HEK293 (cell line): ENCODE results near the gene ROBO4.

Source experiments
- KLF16 ChIP-seq: fragments of 450-650 bp; formaldehyde crosslinking; IDR thresholded peaks from 2 replicates; pipeline ENCODE4 v1.5.1; 2017; ENCODE audit warnings: missing biosample characterization, missing genetic modification characterization
- SETDB1 ChIP-seq: IDR thresholded peaks from one replicate; pipeline ENCODE4 v1.6.1; 2017; ENCODE audit warnings: mild to moderate bottlenecking, low read length, moderate library complexity, mixed read lengths; ENCODE audit not compliant: insufficient read length
- WT1 ChIP-seq: fragments of 450-650 bp; formaldehyde crosslinking; IDR thresholded peaks from 2 replicates; pipeline ENCODE4 v1.5.1; 2016; ENCODE audit warnings: missing biosample characterization, missing genetic modification characterization
- ZBTB17 ChIP-seq: fragments of 450-650 bp; formaldehyde crosslinking; IDR thresholded peaks from 2 replicates; pipeline ENCODE4 v1.5.1; 2016; ENCODE audit warnings: missing biosample characterization, missing genetic modification characterization
- ZBTB8A ChIP-seq: fragments of 450-650 bp; formaldehyde crosslinking; IDR thresholded peaks from 2 replicates; pipeline ENCODE4 v1.5.1; 2016; ENCODE audit warnings: missing biosample characterization, missing genetic modification characterization
- ZNF132 ChIP-seq: fragments of 450-650 bp; formaldehyde crosslinking; IDR thresholded peaks from 2 replicates; pipeline ENCODE4 v1.5.1; 2017; ENCODE audit warnings: missing biosample characterization, missing genetic modification characterization, borderline replicate concordance
- ZNF16 ChIP-seq: fragments of 450-650 bp; formaldehyde crosslinking; IDR thresholded peaks from 2 replicates; pipeline ENCODE4 v1.5.1; 2016; ENCODE audit warnings: low read depth, missing biosample characterization, missing genetic modification characterization
- ZNF174 ChIP-seq: fragments of 450-650 bp; formaldehyde crosslinking; IDR thresholded peaks from 2 replicates; pipeline ENCODE4 v1.5.0; 2017; ENCODE audit warnings: missing biosample characterization, mild to moderate bottlenecking, missing genetic modification characterization
- ZNF184 ChIP-seq: fragments of 450-650 bp; IDR thresholded peaks from 2 replicates; pipeline ENCODE4 v1.5.1; 2018; ENCODE audit warnings: missing biosample characterization, mild to moderate bottlenecking, missing genetic modification characterization
- ZNF223 ChIP-seq: fragments of 450-650 bp; formaldehyde crosslinking; IDR thresholded peaks from 2 replicates; pipeline ENCODE4 v1.5.1; 2016; ENCODE audit warnings: missing biosample characterization, missing genetic modification characterization
- ZNF24 ChIP-seq: fragments of 450-650 bp; formaldehyde crosslinking; IDR thresholded peaks from 2 replicates; pipeline ENCODE4 v1.5.1; 2016; ENCODE audit warnings: missing biosample characterization, missing genetic modification characterization
- ZNF324 ChIP-seq: fragments of 450-650 bp; formaldehyde crosslinking; IDR thresholded peaks from 2 replicates; pipeline ENCODE4 v1.5.1; 2016; ENCODE audit warnings: missing biosample characterization, missing genetic modification characterization
- ZNF404 ChIP-seq: fragments of 450-650 bp; formaldehyde crosslinking; IDR thresholded peaks from 2 replicates; pipeline ENCODE4 v1.5.1; 2017; ENCODE audit warnings: missing biosample characterization, missing genetic modification characterization
- ZNF501 ChIP-seq: fragments of 450-650 bp; formaldehyde crosslinking; IDR thresholded peaks from 2 replicates; pipeline ENCODE4 v1.5.1; 2016; ENCODE audit warnings: missing biosample characterization, missing genetic modification characterization
- ZNF529 ChIP-seq: fragments of 450-650 bp; formaldehyde crosslinking; IDR thresholded peaks from 2 replicates; pipeline ENCODE4 v1.5.1; 2017; ENCODE audit warnings: missing genetic modification characterization, missing biosample characterization; ENCODE audit not compliant: insufficient replicate concordance
- ZNF555 ChIP-seq: fragments of 450-650 bp; formaldehyde crosslinking; conservative IDR thresholded peaks from 2 replicates; pipeline ENCODE4 v1.5.1; 2017; ENCODE audit warnings: missing biosample characterization, mild to moderate bottlenecking, missing genetic modification characterization, inconsistent platforms
- ZNF626 ChIP-seq: fragments of 450-650 bp; sonication (Bioruptor Pico); formaldehyde crosslinking; IDR thresholded peaks from 2 replicates; pipeline ENCODE4 v1.5.1; 2018; ENCODE audit warnings: missing biosample characterization, missing genetic modification characterization, inconsistent platforms
- ZNF777 ChIP-seq: fragments of 450-650 bp; formaldehyde crosslinking; IDR thresholded peaks from 2 replicates; pipeline ENCODE4 v1.5.1; 2017; ENCODE audit warnings: missing biosample characterization, missing genetic modification characterization, borderline replicate concordance
- ZSCAN23 ChIP-seq: fragments of 450-650 bp; formaldehyde crosslinking; IDR thresholded peaks from 2 replicates; pipeline ENCODE4 v1.5.1; 2016; ENCODE audit warnings: missing biosample characterization, missing genetic modification characterization
- TF ChIP-seq, protein P1 (sequence below): fragments of 450-650 bp; formaldehyde crosslinking; IDR thresholded peaks from 2 replicates; pipeline ENCODE4 v1.5.1; 2017; ENCODE audit warnings: missing biosample characterization, missing genetic modification characterization
- TF ChIP-seq, protein P2 (sequence below): fragments of 450-650 bp; formaldehyde crosslinking; IDR thresholded peaks from 2 replicates; pipeline ENCODE4 v1.5.1; 2016; ENCODE audit warnings: missing biosample characterization, missing genetic modification characterization, borderline replicate concordance
- TF ChIP-seq, protein P3 (sequence below): fragments of 450-650 bp; formaldehyde crosslinking; IDR thresholded peaks from 2 replicates; pipeline ENCODE4 v1.5.1; 2017; ENCODE audit warnings: missing biosample characterization, missing genetic modification characterization
- TF ChIP-seq, protein P4 (sequence below): fragments of 450-650 bp; formaldehyde crosslinking; IDR thresholded peaks from 2 replicates; pipeline ENCODE4 v1.5.1; 2016; ENCODE audit warnings: missing biosample characterization, missing genetic modification characterization
- TF ChIP-seq, protein P5 (sequence below): fragments of 450-650 bp; formaldehyde crosslinking; IDR thresholded peaks from 2 replicates; pipeline ENCODE4 v1.5.1; 2016; ENCODE audit warnings: missing biosample characterization, missing genetic modification characterization, low read depth
- TF ChIP-seq, protein P6 (sequence below): fragments of 450-650 bp; formaldehyde crosslinking; IDR thresholded peaks from 2 replicates; pipeline ENCODE4 v1.5.1; 2016; ENCODE audit warnings: missing biosample characterization, missing genetic modification characterization

ROBO4 gene

DNA sequence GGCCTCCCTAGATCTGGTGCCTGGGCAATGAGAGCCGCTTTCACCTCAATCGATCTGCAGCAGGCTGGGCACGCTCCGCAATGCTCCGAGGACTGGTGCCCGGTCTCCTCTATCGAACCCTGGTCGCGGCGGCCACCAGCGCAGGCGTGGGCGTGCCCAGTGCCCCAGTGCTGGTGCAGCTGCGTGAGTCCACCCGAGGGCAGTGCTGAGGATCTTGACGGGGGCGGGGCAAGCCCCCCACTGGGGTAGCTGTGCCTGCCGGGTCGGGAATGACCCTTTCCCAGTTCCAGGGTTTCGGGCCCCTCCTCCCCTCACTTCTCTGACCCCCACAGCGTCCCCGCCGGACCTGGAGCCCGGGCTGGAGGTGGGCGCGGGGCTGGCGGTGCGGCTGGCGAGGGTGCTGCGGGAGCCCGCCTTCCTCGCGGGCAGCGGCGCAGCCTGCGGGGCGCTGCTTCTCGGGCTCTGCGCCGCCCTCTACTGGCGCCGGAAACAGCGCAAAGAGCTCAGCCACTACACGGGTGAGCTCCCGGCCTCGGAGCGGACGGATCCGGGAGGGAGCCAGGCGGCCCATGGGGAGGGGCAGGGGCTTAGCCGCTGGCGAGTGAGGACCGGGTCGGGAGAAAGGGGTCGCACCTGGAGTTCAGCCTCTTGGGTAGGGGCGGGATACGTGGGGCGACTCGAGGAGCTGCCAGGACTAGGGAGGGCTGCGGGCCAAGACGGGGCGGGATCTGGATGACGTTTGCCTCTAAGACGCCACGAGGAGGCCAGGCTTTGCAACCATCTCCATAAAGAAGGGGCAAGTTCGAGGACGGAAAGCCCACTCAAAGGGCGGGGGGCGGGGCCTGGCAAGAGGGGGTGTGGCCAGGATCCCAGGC lies 21.5 kb downstream of the ROBO4 start (continued):
- TF ChIP-seq, protein P1, sequence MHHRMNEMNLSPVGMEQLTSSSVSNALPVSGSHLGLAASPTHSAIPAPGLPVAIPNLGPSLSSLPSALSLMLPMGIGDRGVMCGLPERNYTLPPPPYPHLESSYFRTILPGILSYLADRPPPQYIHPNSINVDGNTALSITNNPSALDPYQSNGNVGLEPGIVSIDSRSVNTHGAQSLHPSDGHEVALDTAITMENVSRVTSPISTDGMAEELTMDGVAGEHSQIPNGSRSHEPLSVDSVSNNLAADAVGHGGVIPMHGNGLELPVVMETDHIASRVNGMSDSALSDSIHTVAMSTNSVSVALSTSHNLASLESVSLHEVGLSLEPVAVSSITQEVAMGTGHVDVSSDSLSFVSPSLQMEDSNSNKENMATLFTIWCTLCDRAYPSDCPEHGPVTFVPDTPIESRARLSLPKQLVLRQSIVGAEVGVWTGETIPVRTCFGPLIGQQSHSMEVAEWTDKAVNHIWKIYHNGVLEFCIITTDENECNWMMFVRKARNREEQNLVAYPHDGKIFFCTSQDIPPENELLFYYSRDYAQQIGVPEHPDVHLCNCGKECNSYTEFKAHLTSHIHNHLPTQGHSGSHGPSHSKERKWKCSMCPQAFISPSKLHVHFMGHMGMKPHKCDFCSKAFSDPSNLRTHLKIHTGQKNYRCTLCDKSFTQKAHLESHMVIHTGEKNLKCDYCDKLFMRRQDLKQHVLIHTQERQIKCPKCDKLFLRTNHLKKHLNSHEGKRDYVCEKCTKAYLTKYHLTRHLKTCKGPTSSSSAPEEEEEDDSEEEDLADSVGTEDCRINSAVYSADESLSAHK (tag by site-specific recombination): no peak
- TF ChIP-seq ZNF777 (tag by site-specific recombination) (peak; percentile 37; the same call in 1 of the 2 replicates), ZNF24 (tag by site-specific recombination) (no peak), SETDB1 (no peak), ZNF223 (tag by site-specific recombination) (no peak), ZNF626 (tag by site-specific recombination) (no peak), ZNF184 (tag by site-specific recombination) (no peak), ZNF16 (tag by site-specific recombination) (no peak), ZSCAN23 (tag by site-specific recombination) (no peak), ZNF555 (tag by site-specific recombination) (no peak), ZNF529 (no peak), ZNF324 (tag by site-specific recombination) (peak; percentile 80; the same call in 1 of the 2 replicates), ZNF404 (no peak), ZBTB8A (tag by site-specific recombination) (peak; percentile 98), KLF16 (tag by site-specific recombination) (no peak), ZNF132 (tag by site-specific recombination) (no peak), WT1 (tag by site-specific recombination) (peak; percentile 39; the same call in 1 of the 2 replicates), ZNF501 (tag by site-specific recombination) (peak; percentile 82), ZBTB17 (tag by site-specific recombination) (peak; percentile 87; the same call in 1 of the 2 replicates), ZNF174 (tag by site-specific recombination) (no peak)
- TF ChIP-seq, protein P2, sequence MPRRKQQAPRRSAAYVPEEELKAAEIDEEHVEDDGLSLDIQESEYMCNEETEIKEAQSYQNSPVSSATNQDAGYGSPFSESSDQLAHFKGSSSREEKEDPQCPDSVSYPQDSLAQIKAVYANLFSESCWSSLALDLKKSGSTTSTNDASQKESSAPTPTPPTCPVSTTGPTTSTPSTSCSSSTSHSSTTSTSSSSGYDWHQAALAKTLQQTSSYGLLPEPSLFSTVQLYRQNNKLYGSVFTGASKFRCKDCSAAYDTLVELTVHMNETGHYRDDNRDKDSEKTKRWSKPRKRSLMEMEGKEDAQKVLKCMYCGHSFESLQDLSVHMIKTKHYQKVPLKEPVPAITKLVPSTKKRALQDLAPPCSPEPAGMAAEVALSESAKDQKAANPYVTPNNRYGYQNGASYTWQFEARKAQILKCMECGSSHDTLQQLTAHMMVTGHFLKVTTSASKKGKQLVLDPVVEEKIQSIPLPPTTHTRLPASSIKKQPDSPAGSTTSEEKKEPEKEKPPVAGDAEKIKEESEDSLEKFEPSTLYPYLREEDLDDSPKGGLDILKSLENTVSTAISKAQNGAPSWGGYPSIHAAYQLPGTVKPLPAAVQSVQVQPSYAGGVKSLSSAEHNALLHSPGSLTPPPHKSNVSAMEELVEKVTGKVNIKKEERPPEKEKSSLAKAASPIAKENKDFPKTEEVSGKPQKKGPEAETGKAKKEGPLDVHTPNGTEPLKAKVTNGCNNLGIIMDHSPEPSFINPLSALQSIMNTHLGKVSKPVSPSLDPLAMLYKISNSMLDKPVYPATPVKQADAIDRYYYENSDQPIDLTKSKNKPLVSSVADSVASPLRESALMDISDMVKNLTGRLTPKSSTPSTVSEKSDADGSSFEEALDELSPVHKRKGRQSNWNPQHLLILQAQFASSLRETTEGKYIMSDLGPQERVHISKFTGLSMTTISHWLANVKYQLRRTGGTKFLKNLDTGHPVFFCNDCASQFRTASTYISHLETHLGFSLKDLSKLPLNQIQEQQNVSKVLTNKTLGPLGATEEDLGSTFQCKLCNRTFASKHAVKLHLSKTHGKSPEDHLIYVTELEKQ (tag by site-specific recombination): no peak
- TF ChIP-seq, protein P3, sequence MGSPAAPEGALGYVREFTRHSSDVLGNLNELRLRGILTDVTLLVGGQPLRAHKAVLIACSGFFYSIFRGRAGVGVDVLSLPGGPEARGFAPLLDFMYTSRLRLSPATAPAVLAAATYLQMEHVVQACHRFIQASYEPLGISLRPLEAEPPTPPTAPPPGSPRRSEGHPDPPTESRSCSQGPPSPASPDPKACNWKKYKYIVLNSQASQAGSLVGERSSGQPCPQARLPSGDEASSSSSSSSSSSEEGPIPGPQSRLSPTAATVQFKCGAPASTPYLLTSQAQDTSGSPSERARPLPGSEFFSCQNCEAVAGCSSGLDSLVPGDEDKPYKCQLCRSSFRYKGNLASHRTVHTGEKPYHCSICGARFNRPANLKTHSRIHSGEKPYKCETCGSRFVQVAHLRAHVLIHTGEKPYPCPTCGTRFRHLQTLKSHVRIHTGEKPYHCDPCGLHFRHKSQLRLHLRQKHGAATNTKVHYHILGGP (tag by site-specific recombination): no peak
- TF ChIP-seq, protein P4, sequence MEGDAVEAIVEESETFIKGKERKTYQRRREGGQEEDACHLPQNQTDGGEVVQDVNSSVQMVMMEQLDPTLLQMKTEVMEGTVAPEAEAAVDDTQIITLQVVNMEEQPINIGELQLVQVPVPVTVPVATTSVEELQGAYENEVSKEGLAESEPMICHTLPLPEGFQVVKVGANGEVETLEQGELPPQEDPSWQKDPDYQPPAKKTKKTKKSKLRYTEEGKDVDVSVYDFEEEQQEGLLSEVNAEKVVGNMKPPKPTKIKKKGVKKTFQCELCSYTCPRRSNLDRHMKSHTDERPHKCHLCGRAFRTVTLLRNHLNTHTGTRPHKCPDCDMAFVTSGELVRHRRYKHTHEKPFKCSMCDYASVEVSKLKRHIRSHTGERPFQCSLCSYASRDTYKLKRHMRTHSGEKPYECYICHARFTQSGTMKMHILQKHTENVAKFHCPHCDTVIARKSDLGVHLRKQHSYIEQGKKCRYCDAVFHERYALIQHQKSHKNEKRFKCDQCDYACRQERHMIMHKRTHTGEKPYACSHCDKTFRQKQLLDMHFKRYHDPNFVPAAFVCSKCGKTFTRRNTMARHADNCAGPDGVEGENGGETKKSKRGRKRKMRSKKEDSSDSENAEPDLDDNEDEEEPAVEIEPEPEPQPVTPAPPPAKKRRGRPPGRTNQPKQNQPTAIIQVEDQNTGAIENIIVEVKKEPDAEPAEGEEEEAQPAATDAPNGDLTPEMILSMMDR (tag by site-specific recombination): peak; percentile 81
- TF ChIP-seq, protein P5, sequence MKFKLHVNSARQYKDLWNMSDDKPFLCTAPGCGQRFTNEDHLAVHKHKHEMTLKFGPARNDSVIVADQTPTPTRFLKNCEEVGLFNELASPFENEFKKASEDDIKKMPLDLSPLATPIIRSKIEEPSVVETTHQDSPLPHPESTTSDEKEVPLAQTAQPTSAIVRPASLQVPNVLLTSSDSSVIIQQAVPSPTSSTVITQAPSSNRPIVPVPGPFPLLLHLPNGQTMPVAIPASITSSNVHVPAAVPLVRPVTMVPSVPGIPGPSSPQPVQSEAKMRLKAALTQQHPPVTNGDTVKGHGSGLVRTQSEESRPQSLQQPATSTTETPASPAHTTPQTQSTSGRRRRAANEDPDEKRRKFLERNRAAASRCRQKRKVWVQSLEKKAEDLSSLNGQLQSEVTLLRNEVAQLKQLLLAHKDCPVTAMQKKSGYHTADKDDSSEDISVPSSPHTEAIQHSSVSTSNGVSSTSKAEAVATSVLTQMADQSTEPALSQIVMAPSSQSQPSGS (tag by site-specific recombination): peak; percentile 19; the same call in 1 of the 2 replicates
- TF ChIP-seq, protein P6, sequence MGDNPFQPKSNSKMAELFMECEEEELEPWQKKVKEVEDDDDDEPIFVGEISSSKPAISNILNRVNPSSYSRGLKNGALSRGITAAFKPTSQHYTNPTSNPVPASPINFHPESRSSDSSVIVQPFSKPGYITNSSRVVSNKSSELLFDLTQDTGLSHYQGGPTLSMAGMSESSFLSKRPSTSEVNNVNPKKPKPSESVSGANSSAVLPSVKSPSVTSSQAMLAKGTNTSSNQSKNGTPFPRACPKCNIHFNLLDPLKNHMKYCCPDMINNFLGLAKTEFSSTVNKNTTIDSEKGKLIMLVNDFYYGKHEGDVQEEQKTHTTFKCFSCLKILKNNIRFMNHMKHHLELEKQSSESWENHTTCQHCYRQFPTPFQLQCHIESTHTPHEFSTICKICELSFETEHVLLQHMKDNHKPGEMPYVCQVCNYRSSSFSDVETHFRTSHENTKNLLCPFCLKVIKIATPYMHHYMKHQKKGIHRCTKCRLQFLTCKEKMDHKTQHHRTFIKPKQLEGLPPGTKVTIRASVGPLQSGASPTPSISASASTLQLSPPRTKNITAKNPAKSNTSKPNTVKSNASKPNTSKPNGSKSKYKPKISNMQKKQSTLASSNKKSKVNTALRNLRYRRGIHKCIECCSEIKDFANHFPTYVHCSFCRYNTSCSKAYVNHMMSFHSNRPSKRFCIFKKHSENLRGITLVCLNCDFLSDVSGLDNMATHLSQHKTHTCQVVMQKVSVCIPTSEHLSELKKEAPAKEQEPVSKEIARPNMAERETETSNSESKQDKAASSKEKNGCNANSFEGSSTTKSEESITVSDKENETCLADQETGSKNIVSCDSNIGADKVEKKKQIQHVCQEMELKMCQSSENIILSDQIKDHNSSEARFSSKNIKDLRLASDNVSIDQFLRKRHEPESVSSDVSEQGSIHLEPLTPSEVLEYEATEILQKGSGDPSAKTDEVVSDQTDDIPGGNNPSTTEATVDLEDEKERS: no peak
